HG03039 (cell line): ENCODE data around the gene TEX28.
"Not testable (repeated sequence)": the region's sequence is repeated elsewhere in the genome, so short reads cannot be mapped to it uniquely, and the experiment has no call there.

Source experiments
- ATAC-seq: cut with Tn5 transposase; IDR thresholded peaks from one replicate; pipeline ENCODE4 v1.9.1; 2021; ENCODE audit warnings: mild to moderate bottlenecking, moderate library complexity; ENCODE audit not compliant: unreplicated experiment

Gene TEX28

GRCh38 chrX:154310616-154311536, 16.0 kb upstream of the TEX28 start:
- no peak for ATAC-seq

- no peak for ATAC-seq
Measured at GRCh38 chrX:154309041-154309775, 14.3 kb upstream of the TEX28 start.

GRCh38 chrX:154308108-154308946, 13.4 kb upstream of the TEX28 start:
- no peak for ATAC-seq

GRCh38 chrX:154307202-154307601, 12.3 kb upstream of the TEX28 start:
- ATAC-seq: no peak

- no peak for ATAC-seq
Measured at GRCh38 chrX:154305541-154306205, 10.7 kb upstream of the TEX28 start.

- no peak for ATAC-seq
Measured at GRCh38 chrX:154304846-154305245, 9.9 kb upstream of the TEX28 start.

- ATAC-seq: no peak
Measured at GRCh38 chrX:154303476-154303875, 8.6 kb upstream of the TEX28 start.

- not testable (repeated sequence) for ATAC-seq
Measured at GRCh38 chrX:154302998-154303397, 8.1 kb upstream of the TEX28 start.

GRCh38 chrX:154300816-154301215, 5.9 kb upstream of the TEX28 start:
- ATAC-seq: no peak

GRCh38 chrX:154298312-154298711, 3.4 kb upstream of the TEX28 start:
- no peak for ATAC-seq

GRCh38 chrX:154296731-154297130, 1.8 kb upstream of the TEX28 start:
- ATAC-seq: no peak

GRCh38 chrX:154295664-154296310, 863 bp upstream of the TEX28 start, which contains the start of gene TKTL1:
Gene TKTL1 (plus strand): TSS chrX:154295795. CDS start chrX:154295860, 65 bp downstream.
- ATAC-seq: no peak

GRCh38 chrX:154286406-154286805, 8.5 kb downstream of the TEX28 start:
- not testable (repeated sequence) for ATAC-seq

GRCh38 chrX:154284489-154285338, 10.2 kb downstream of the TEX28 start:
- not testable (repeated sequence) for ATAC-seq

GRCh38 chrX:154269245-154269644, 25.7 kb downstream of the TEX28 start:
- not testable (repeated sequence) for ATAC-seq

GRCh38 chrX:154263072-154263471, 31.9 kb downstream of the TEX28 start:
- not testable (repeated sequence) for ATAC-seq

GRCh38 chrX:154258711-154259110, 36.2 kb downstream of the TEX28 start:
- ATAC-seq: not testable (repeated sequence)

GRCh38 chrX:154257282-154257681, 37.6 kb downstream of the TEX28 start, which contains the start of gene OPN1MW3:
Gene OPN1MW3 (plus strand): TSS chrX:154257582. CDS start chrX:154257620, 38 bp downstream.
- not testable (repeated sequence) for ATAC-seq

- ATAC-seq: not testable (repeated sequence)
Measured at GRCh38 chrX:154248076-154248475, 46.8 kb downstream of the TEX28 start.
